DOHH2 (cell line): Measurements from ENCODE around the gene CTAGE1.

Experiments
- EZH2phosphoT487 ChIP-seq: fragments of 200-600 bp; sonication (generic); IDR thresholded peaks from 2 replicates; pipeline ENCODE4 v1.6.1; 2017; ENCODE audit warnings: borderline replicate concordance, mild to moderate bottlenecking, antibody characterized with exemption, low read length, moderate library complexity, mixed read lengths
- TF ChIP-seq, protein P1 (sequence below): fragments of 200-600 bp; sonication (generic); IDR thresholded peaks from one replicate; pipeline ENCODE4 v1.5.1; 2014; ENCODE audit warnings: antibody characterized with exemption, mild to moderate bottlenecking, low read depth, low read length; ENCODE audit not compliant: poor library complexity, severe bottlenecking

DNA sequence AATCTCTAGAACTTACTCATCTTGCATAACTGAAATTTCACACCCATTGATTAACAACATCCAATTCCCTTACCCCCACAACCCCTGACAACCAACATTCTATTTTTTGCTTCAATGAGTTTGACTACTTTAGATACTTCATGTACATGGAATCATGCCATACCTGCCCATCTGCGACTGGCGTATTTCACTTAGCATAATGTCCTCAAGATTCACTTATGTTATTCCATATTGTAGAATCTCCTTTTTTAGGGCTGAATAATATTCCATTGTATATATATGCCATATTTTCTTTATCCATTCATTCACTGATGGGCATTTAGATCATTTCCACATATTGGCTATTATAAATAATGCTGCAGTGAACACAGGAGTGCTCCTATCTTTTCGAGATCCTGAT, 13.8 kb downstream of the CTAGE1 start:
- TF ChIP-seq, protein P1, sequence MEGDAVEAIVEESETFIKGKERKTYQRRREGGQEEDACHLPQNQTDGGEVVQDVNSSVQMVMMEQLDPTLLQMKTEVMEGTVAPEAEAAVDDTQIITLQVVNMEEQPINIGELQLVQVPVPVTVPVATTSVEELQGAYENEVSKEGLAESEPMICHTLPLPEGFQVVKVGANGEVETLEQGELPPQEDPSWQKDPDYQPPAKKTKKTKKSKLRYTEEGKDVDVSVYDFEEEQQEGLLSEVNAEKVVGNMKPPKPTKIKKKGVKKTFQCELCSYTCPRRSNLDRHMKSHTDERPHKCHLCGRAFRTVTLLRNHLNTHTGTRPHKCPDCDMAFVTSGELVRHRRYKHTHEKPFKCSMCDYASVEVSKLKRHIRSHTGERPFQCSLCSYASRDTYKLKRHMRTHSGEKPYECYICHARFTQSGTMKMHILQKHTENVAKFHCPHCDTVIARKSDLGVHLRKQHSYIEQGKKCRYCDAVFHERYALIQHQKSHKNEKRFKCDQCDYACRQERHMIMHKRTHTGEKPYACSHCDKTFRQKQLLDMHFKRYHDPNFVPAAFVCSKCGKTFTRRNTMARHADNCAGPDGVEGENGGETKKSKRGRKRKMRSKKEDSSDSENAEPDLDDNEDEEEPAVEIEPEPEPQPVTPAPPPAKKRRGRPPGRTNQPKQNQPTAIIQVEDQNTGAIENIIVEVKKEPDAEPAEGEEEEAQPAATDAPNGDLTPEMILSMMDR: no peak
- TF ChIP-seq EZH2phosphoT487: no peak
